ENCODE results near the gene MCEMP1. TPM values are rescaled to one million over a fixed set of nuclear protein-coding genes. Genes with fewer than 3 reads are reported as not detected.
"Not testable (repeated sequence)": the region's sequence is repeated elsewhere in the genome, so short reads cannot be mapped to it uniquely, and the experiment has no call there.

Gene MCEMP1
- total RNA-seq, 2 experiments from 2014 or later, result 0.22 TPM; not detected in 1

GRCh38 chr19:7643031-7643415 is 33.9 kb upstream of the MCEMP1 start:
- TF ChIP-seq, protein P1, sequence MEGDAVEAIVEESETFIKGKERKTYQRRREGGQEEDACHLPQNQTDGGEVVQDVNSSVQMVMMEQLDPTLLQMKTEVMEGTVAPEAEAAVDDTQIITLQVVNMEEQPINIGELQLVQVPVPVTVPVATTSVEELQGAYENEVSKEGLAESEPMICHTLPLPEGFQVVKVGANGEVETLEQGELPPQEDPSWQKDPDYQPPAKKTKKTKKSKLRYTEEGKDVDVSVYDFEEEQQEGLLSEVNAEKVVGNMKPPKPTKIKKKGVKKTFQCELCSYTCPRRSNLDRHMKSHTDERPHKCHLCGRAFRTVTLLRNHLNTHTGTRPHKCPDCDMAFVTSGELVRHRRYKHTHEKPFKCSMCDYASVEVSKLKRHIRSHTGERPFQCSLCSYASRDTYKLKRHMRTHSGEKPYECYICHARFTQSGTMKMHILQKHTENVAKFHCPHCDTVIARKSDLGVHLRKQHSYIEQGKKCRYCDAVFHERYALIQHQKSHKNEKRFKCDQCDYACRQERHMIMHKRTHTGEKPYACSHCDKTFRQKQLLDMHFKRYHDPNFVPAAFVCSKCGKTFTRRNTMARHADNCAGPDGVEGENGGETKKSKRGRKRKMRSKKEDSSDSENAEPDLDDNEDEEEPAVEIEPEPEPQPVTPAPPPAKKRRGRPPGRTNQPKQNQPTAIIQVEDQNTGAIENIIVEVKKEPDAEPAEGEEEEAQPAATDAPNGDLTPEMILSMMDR (conservative IDR thresholded peaks at IDR 0.05; ENCODE audit: low read length), result no peak
- no peak for TF ChIP-seq EZH2phosphoT487 (IDR thresholded peaks at IDR 0.05; ENCODE audit: borderline replicate concordance, low read depth, low read length)
- CTCF ChIA-PET (ENCODE audit: unreplicated experiment), result no interaction called here

DNA sequence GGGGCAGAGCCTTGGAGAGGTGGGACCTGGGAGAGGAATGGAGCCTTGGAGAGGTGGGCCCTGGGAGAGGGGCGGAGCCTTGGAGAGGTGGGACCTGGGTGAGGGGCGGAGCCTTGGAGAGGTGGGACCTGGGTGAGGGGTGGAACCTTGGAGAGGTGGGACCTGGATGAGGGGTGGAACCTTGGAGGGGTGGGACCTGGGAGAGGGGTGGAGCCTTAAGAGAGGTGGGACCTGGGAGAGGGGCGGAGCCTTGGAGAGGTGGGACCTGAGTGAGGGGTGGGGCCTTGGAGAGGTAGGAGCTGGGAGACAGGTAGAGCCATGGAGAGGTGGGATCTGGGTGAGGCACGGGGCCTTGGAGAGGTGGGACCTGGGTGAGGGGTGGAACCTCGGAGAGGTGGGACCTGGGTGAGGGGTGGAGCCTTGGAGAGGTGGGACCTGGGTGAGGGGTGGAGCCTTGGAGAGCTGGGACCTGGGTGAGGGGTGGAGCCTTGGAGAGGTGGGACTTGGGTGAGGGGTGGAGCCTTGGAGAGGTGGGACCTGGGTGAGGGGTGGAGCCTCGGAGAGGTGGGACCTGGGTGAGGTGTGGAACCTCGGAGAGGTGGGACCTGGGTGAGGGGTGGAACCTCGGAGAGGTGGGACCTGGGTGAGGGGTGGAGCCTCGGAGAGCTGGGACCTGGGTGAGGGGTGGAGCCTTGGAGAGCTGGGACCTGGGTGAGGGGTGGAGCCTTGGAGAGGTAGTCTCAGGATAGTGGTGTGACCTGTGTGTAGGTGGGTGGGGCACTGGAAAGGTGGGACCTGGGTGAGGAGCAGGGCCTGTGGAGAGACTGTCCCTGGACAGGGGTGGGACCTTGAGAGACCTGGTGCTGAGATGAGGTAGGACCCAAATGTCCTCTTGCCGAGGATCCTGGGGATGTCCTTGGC is 33.0 kb upstream of the MCEMP1 start:
- H3K9me2 ChIP-seq (ENCODE audit: insufficient read depth, low read length); intact Hi-C loops (cut with micrococcal nuclease; ENCODE audit: unreplicated experiment): not testable (repeated sequence)

More at GRCh38 chr19:7643031-7643415, 33.9 kb upstream of the MCEMP1 start:
- POLR2A ChIA-PET, result no interaction called here
- no peak overlapping the region for H3K4me3 ChIP-seq (ENCODE audit: low read depth, low read length, poor library complexity, severe bottlenecking)
- H3K36me3 ChIP-seq (ENCODE audit: insufficient read depth, low read length), result no peaks in the 10 kb centered on the region
- H3K27ac ChIP-seq (ENCODE audit: low read depth, low read length, poor library complexity, severe bottlenecking), result no peak overlapping the region
- H3K9me3 ChIP-seq (ENCODE audit: low read length), result no peaks in the 10 kb centered on the region
- no peaks in the 10 kb centered on the region for H3K9me2 ChIP-seq (ENCODE audit: insufficient read depth, low read length)
- no peaks in the 10 kb centered on the region for H3K79me2 ChIP-seq (ENCODE audit: insufficient read depth, low read depth, low read length)
- no peak overlapping the region for H2AFZ ChIP-seq (ENCODE audit: low read length)
- no peak overlapping the region for H3K4me2 ChIP-seq (ENCODE audit: low read length)
- DNase-seq (ENCODE audit: low spot score), result no peak
- H4K20me1 ChIP-seq (ENCODE audit: insufficient read depth, low read length), result no peaks in the 10 kb centered on the region
- intact Hi-C loops (cut with micrococcal nuclease; ENCODE audit: unreplicated experiment), result no loop called here
- BruUV-seq (replicated peaks), result no TSS peak
- H3K4me1 ChIP-seq (ENCODE audit: insufficient read depth, low read length, poor library complexity, severe bottlenecking), result peaks cover 2% of the 10 kb centered on the region

DNA sequence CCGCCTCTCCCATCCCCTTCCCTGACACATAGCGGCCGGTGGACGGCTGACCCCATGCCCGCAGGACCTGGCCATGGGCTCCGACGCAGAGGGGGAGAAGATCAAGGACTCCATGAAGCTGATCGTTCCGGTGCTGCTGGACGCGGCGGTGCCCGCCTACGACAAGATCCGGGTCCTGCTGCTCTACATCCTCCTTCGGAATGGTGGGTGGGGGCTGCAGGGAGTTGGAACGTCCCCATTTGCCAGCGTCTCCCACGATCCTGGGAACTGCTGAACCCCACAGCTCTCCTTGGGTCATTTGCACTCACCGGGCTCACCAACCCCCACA is 32.4 kb upstream of the MCEMP1 start:
- H4K20me1 ChIP-seq (ENCODE audit: insufficient read depth, low read length), result no peaks in the 10 kb centered on the region

More for the DNA sequence above, 33.0 kb upstream of the MCEMP1 start:
- not testable (repeated sequence) for H3K4me2 ChIP-seq (ENCODE audit: low read length); BruUV-seq (replicated peaks); H3K4me1 ChIP-seq (ENCODE audit: insufficient read depth, low read length, poor library complexity, severe bottlenecking); H2AFZ ChIP-seq (ENCODE audit: low read length); H3K9me3 ChIP-seq (ENCODE audit: low read length); H3K36me3 ChIP-seq (ENCODE audit: insufficient read depth, low read length); H3K27ac ChIP-seq (ENCODE audit: low read depth, low read length, poor library complexity, severe bottlenecking); H4K20me1 ChIP-seq (ENCODE audit: insufficient read depth, low read length); H3K79me2 ChIP-seq (ENCODE audit: insufficient read depth, low read depth, low read length); H3K4me3 ChIP-seq (ENCODE audit: low read depth, low read length, poor library complexity, severe bottlenecking)
- ChIA-PET POLR2A (interaction anchor here (0.6 to 0.8 kb wide), 3 partner anchors 10 to 99 kb away, joined by 3 to 4 read pairs (median 3); no protein-coding TSS in a partner anchor), CTCF (ENCODE audit: unreplicated experiment) (interaction anchor here (0.6 kb wide), 1 partner anchor 9 kb away, joined by 3 read pairs; no protein-coding TSS in a partner anchor)
- peak; percentile 67 for DNase-seq (ENCODE audit: low spot score)

More for the DNA sequence above, 32.4 kb upstream of the MCEMP1 start:
- H3K4me3 ChIP-seq (ENCODE audit: low read depth, low read length, poor library complexity, severe bottlenecking), result no peak overlapping the region
- H3K9me3 ChIP-seq (ENCODE audit: low read length), result no peaks in the 10 kb centered on the region
- no peaks in the 10 kb centered on the region for H3K4me1 ChIP-seq (ENCODE audit: insufficient read depth, low read length, poor library complexity, severe bottlenecking)
- intact Hi-C loops (cut with micrococcal nuclease; ENCODE audit: unreplicated experiment), result no loop called here
- TF ChIP-seq, protein P1 (conservative IDR thresholded peaks at IDR 0.05; ENCODE audit: low read length), result no peak
- TF ChIP-seq EZH2phosphoT487 (IDR thresholded peaks at IDR 0.05; ENCODE audit: borderline replicate concordance, low read depth, low read length), result no peak
- ChIA-PET POLR2A (no interaction called here), CTCF (ENCODE audit: unreplicated experiment) (no interaction called here)
- no TSS peak for BruUV-seq (replicated peaks)
- no peaks in the 10 kb centered on the region for H3K9me2 ChIP-seq (ENCODE audit: insufficient read depth, low read length)
- H3K79me2 ChIP-seq (ENCODE audit: insufficient read depth, low read depth, low read length), result no peaks in the 10 kb centered on the region
- no peak for DNase-seq (ENCODE audit: low spot score)
- no peak overlapping the region for H3K27ac ChIP-seq (ENCODE audit: low read depth, low read length, poor library complexity, severe bottlenecking)
- no peak overlapping the region for H2AFZ ChIP-seq (ENCODE audit: low read length)
- no peaks in the 10 kb centered on the region for H3K36me3 ChIP-seq (ENCODE audit: insufficient read depth, low read length)
- H3K4me2 ChIP-seq (ENCODE audit: low read length), result no peak overlapping the region
